ENCODE data around the gene C1orf159.

C1orf159 gene

GRCh38 chr1:1089731-1090423, 26.0 kb downstream of the C1orf159 start:
- no peak for TF ChIP-seq CTCF (IDR thresholded peaks at IDR 0.05; ENCODE audit: low read depth, low read length)
- peaks cover 4% of the 10 kb centered on the region; the same call in 1 of the 2 replicates for H3K36me3 ChIP-seq
- H3K27ac ChIP-seq, result no peak overlapping the region
- H3K4me3 ChIP-seq (ENCODE audit: low read depth, low read length), result no peak overlapping the region
- H3K9me3 ChIP-seq (ENCODE audit: severe bottlenecking), result no peaks in the 10 kb centered on the region
- no peaks in the 10 kb centered on the region for H3K27me3 ChIP-seq (ENCODE audit: insufficient read depth, low read depth, severe bottlenecking)
- DNase-seq, result no peak

GRCh38 chr1:1088801-1089680, 26.8 kb downstream of the C1orf159 start:
- no peak for TF ChIP-seq CTCF (IDR thresholded peaks at IDR 0.05; ENCODE audit: low read depth, low read length)
- Histone ChIP-seq H3K36me3 (peaks cover 4% of the 10 kb centered on the region; the same call in 1 of the 2 replicates), H3K27me3 (ENCODE audit: insufficient read depth, low read depth, severe bottlenecking) (no peaks in the 10 kb centered on the region), H3K4me3 (ENCODE audit: low read depth, low read length) (no peak overlapping the region), H3K9me3 (ENCODE audit: severe bottlenecking) (no peaks in the 10 kb centered on the region), H3K27ac (no peak overlapping the region)
- no peak for DNase-seq

- no peak for DNase-seq
- Histone ChIP-seq H3K36me3 (peaks cover 7% of the 10 kb centered on the region; the same call in 1 of the 2 replicates), H3K4me3 (ENCODE audit: low read depth, low read length) (no peak overlapping the region), H3K27me3 (ENCODE audit: insufficient read depth, low read depth, severe bottlenecking) (no peaks in the 10 kb centered on the region), H3K9me3 (ENCODE audit: severe bottlenecking) (no peaks in the 10 kb centered on the region), H3K27ac (no peak overlapping the region)
- TF ChIP-seq CTCF (IDR thresholded peaks at IDR 0.05; ENCODE audit: low read depth, low read length), result no peak
These were observed 27.7 kb downstream of the C1orf159 start for GRCh38 chr1:1088029-1088800.

GRCh38 chr1:1087351-1088028, 28.4 kb downstream of the C1orf159 start:
- no peak for TF ChIP-seq CTCF (IDR thresholded peaks at IDR 0.05; ENCODE audit: low read depth, low read length)
- H3K4me3 ChIP-seq (ENCODE audit: low read depth, low read length), result no peak overlapping the region
- H3K36me3 ChIP-seq, result peaks cover 7% of the 10 kb centered on the region
- H3K9me3 ChIP-seq (ENCODE audit: severe bottlenecking), result no peaks in the 10 kb centered on the region
- no peak overlapping the region for H3K27ac ChIP-seq
- no peaks in the 10 kb centered on the region for H3K27me3 ChIP-seq (ENCODE audit: insufficient read depth, low read depth, severe bottlenecking)
- no peak for DNase-seq

- no peak for TF ChIP-seq CTCF (IDR thresholded peaks at IDR 0.05; ENCODE audit: low read depth, low read length)
- Histone ChIP-seq H3K36me3 (peaks cover 10% of the 10 kb centered on the region), H3K9me3 (ENCODE audit: severe bottlenecking) (no peaks in the 10 kb centered on the region), H3K27me3 (ENCODE audit: insufficient read depth, low read depth, severe bottlenecking) (no peaks in the 10 kb centered on the region), H3K4me3 (ENCODE audit: low read depth, low read length) (no peak overlapping the region), H3K27ac (no peak overlapping the region)
- DNase-seq, result no peak
These were observed 29.0 kb downstream of the C1orf159 start for GRCh38 chr1:1086911-1087341.
